GM21360 (cell line): ENCODE results near the gene POLR2M.

Experiments used
- ATAC-seq: cut with Tn5 transposase; IDR thresholded peaks from one replicate; pipeline ENCODE4 v1.9.1; 2021; ENCODE audit warnings: mild to moderate bottlenecking, moderate library complexity; ENCODE audit not compliant: unreplicated experiment

POLR2M gene

DNA sequence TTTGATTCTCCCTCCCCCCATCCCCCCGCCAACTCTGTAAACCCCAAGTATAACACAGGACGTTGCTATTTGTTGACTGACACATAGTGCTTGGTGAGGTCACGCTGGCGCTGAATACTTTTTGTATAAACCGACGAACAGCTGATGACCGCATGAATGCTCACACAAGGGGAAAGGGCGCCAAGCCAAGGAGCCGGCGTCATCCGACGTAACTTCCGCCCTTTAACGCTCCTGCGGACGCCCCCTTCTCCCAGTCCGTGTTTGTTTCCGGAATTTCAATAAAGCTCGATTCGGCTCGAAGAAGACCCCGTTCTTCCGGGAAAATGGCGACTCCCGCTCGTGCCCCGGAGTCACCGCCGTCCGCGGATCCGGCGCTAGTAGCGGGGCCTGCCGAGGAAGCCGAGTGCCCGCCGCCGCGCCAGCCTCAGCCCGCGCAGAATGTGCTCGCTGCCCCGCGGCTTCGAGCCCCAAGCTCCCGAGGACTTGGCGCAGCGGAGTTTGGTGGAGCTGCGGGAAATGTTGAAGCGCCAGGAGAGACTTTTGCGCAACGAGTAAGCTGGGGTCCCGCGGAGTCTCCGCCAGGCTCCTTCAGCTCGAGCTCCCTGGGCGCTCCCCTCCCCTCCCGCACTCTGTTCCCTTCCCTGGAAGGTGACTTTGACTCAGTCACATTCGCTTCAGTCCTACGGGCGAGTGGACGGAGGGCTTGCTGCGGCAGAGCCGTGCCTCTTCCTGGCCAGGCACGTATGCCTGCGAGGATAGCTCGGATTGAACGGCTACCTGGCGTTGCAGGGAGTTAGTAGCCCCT is at the start of gene POLR2M:
Gene POLR2M (plus strand): TSS at position 310 of the 805 bp plus-strand sequence. CDS start 129 bp downstream, at position 439.
- ATAC-seq = peak; percentile 95

DNA sequence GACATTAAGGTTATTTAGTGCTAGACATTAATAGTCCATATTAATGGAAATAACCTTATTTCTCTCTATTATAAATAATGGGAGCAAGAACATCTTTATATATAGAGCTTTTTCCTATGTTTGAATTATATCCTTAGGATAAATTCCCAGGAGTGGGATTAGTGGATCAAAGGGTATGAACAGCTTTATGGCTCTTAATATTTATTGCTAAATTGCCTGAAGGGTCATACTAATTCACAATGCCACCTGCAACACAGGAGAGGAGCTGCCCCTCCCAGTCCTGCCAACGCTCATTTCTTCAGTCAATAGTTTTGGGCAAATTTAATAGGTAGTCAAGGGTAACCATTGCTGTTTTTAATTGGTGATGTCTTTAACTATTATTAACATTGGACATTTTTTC is 48.9 kb upstream of the POLR2M start:
- ATAC-seq = no peak

DNA sequence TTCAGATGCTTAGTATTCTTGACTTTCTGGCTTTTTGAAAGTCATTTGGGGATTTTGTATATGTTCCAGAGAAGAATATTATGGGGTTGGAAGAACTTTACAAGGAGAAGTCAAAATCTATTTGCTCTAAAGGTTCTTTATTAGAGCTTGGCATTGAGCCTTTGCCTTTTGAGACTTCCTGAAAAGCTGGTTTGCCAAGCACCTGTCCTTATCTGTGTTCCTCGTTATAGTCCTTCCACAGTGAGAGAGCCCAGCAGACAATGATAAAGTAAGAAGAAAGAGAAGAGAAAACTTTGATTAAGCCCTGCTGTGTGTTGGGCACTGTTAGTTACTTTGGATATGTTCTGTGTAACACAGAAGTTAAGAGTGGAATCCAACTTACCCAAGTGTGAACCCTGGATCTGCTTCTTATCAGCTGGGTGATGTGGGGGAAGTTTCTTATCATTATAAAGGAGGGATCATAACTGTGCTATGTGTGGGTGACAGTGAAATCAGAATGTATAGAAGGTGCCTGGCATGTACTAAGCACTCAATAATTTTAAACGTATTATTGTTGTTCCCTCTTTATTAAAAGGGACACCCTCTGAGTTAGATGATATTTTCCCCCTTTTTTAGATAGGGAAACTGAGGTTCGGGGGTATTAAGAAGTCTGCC is 44.3 kb upstream of the POLR2M start:
- ATAC-seq = no peak

DNA sequence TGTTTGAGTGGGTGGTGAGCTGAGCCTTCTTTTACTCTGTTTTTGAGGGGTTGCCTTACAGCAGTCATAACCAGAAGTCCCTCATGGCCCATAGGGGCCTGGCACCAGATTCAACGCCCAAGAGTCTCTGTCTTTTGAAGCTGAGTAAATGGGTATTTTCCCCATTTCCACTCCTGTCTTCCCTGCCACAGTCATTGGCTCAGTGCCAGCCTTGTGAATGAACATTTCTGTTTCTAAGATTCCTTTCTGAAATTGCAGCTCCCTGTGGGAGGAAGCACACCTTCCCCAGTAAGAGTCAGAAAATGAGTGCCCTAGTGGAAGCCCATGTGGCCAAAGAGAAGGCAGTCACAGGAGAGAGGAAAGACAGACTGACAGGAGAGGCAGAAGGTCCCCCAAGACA is 43.7 kb upstream of the POLR2M start:
- ATAC-seq = no peak

DNA sequence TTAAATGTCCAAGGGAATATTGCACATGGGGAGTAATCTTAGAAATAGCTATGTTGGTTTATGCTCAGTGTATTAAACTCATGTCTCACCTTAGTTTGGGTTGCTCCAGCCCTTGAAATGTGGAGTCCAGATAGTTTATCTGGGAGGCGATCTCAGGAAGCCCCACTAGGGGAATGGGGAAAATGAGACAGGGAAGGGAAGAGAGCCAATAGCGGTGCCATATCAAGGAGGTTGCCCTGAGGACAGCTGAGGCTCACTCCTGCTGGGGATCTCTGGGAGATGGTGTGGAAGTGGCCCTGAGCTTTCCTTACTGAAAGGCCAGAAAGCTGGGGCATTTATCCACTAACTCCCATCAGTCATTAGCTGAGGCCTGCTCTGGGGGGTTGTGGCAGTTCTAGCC is 43.3 kb upstream of the POLR2M start:
- ATAC-seq = no peak

DNA sequence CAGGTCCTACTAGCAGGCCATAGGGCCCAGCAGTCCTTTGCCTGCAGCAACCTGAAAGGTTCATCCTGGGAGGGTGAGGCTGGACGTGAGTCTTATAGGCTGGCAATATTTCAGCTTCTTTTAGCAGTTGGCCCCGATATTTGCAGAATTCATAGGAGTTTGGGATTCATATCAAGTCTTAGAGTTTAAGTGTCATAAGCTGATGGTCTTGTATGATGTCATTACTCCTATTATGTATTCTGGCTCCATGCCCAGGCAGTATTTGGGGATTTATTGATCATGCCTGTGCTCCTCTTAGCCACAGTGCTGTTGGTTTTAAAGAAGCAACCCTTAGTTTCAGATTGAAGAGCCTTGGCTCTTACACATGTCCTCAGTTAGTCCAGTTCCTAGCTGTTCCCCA is 41.3 kb upstream of the POLR2M start:
- ATAC-seq = no peak

DNA sequence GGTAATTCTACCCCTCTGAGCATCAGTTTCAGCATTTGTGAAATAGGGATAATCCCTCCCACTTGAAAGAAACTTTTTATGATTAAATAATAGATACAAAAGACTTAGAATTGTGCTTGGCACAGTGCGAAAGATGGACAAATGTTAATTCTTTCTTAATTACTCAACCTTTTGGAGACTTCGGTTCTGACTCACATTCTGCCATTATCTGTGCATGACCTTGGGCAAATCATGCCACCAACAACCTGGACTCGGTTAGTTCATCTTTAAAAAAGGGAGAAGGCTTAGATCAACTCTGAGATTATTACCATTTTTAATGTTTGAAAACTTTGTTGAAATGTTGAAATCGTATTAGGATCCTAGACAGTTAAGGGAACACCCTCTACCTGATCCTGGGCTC is 40.6 kb upstream of the POLR2M start:
- ATAC-seq = no peak

DNA sequence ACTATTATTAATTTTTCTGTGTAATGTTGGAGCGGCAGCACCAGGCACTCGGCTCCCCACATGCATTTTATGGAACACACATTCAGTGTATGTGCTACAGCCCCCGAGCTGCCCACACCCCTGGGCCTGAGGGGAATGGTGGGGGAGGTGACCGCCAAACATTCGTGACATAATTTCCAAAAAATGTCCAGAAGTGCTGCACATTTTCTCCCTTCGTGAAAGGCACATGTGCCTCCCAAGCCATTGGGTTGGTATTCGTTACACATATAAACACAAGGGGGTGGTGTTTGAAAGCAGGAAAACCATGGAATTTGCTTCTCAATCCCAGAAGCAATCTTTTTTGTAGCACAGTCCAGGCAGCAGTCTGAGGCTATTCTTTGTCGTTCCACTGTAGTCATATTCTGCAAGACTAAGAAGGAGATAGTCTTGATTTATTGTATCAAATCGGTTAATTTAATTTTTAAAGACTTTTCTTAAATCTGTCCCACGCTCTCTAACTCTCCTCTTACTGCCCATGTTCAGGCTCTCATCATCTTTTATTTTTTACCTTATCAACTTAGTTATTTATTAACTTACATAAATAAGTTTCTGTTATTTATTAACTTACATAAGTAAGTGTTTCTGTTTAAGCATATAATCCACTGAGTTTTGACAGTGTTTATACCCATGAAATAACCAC is 39.2 kb upstream of the POLR2M start:
- no peak for ATAC-seq

DNA sequence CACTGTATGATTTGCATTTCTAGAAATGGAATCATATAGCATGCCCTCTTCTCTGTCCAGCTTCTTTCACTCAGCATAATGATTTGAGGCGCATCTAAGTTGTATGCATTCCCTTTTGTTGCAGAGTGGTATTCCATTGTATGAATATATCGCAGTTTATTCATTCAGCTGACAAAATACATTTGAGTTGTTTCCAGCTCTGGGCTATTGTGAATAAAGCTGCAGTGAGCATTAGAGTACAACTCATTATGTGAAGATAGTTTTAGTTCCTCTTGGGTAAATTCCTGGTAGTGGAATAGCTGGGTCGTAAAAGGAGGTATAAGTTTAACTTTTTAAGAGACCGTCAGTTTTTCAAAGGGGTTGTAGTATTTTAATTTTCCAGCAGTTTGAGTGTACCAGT is 38.5 kb upstream of the POLR2M start:
- ATAC-seq = no peak

DNA sequence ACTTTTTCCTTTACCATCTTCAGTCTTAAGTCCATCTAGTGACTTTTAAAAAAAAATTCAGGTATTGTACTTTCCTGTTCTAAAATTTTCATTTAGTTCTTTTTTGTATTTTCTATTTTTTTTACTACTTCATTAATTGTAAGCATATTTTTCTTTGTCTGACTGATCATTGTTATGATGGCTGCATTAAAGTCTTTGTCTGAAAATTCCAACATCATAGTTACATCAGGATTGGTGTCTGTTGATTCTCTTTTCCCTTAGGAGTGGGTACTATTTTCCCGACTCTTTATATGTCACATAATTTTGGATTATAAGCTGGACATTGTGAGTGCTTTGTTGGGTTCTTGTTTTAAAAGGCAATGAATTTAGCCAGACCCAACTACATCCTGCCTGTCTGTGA is 34.9 kb upstream of the POLR2M start:
- no peak for ATAC-seq

DNA sequence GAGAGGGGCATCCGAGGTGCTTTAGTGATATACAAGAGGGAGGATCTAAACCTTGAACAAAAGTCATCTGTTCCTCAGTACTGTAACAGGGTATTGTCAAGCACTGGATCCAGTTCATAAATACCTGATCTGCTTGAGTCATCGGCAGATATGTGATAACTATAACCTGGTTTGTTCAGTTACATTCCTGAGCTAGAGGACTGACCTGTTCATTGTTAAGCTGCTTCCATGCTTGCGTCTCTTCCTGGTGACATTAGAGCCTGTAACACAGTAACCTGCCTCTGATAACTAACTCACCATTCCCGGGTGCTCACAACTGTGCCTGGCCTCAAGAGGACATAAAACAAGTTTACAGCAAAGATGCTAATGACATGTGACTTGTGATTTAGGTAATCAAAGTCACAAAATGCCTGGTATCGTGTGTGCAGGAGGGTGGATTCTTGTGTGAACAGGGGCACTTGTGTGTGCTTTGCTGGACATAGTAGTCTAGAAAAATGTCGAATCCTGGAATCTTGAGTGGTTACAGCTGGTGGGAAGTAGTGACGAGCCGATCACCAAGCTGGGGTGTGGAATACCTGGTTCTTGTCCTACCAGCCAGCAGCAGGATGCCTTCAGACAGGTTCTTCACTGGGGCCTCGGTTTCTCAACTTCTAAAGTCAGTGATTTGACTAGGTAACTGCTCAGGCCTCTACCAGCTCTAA is 30.9 kb upstream of the POLR2M start:
- ATAC-seq = no peak

DNA sequence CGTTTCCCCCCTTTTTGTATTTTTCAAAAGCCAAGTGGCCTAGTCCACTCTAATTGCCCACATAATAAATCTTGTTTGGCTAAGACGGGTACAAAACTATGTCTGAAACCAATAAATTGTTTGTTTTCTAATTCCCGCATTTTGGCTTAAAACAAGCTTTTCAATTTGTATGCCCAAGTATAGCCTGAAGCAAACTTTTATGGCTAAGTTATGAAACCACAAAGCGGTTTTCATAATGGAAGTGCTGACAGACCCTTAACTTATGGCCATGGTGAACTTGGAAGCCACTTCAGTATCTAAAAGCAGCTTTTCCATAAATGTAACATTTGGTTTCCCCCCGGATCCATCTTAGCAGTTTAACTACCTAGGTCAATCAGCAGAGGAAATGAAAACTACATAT is 29.9 kb upstream of the POLR2M start:
- no peak for ATAC-seq

DNA sequence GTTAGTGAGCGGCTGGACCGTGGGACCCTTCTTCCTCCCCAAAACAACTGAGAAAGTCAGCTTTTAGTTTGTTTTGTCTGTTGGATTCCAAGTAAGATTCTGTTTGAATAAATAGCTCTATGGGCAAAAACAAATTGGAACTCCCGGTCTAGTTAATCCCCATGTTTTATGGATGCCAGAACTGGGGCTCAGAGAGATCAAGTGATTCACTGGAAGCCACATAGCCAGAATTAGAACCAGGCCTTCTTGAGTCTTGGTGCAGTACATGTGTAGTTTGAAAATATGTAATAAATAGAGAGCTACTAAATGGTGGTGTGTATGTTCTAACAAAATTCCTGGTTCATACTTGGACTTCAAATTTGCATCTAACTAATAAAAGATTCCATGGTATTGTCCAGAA is 29.3 kb upstream of the POLR2M start:
- no peak for ATAC-seq

DNA sequence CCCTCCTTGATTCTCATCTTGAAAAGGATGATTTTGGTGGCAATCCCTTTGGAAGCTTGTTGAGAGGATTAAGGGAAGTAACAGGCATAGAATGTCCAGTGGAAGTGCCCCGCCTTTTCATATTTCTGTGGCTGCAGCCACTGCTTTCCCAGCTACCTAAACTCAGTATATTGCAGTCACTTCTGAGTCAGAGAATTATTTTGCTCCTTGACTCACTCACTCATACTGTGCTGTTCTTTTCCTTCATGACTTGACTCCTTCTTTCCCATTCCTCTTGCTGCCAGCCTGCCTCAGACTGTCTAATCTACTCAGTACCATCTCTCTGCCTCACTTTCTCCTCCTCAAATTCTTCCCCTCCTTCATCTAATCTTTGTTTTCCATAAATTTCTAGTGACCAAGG is 26.5 kb upstream of the POLR2M start:
- ATAC-seq = no peak

DNA sequence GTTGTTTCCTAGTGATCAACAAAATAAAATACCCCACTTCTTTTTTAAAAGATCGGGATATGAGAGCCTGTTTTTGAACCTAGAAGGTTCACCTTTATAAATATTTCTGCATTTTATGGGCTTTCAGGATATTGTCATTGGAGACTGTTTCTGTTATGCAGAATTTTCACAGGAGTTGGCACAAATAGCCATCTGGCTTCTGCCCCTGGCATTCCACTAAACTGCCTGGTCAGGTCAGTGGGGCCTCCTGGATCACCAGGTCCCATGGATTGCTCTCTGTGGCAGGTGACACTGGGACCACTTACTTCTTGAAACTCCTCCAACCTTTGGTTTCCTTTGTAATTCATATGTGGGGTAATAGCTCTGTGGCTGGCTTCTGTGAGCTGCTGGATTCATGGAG is 25.5 kb upstream of the POLR2M start:
- no peak for ATAC-seq

DNA sequence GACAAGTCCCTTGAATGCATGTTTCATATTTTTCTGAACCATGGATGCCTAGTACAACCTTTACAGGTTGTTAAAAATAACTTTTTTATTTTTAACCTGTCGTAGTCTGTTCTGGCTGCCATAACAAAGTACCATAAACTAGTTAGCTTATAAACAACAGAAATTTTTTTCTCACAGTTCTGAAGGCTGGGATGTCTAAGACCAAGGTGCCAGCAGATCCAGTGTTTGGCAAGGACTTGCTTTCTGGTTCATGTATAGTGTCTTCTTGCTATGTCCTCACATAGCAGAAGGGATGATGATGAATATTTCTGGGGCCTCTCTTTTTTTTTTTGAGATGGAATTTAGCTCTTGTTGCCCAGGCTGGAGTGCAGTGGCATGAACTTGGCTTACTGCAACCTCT is 23.0 kb upstream of the POLR2M start:
- no peak for ATAC-seq

DNA sequence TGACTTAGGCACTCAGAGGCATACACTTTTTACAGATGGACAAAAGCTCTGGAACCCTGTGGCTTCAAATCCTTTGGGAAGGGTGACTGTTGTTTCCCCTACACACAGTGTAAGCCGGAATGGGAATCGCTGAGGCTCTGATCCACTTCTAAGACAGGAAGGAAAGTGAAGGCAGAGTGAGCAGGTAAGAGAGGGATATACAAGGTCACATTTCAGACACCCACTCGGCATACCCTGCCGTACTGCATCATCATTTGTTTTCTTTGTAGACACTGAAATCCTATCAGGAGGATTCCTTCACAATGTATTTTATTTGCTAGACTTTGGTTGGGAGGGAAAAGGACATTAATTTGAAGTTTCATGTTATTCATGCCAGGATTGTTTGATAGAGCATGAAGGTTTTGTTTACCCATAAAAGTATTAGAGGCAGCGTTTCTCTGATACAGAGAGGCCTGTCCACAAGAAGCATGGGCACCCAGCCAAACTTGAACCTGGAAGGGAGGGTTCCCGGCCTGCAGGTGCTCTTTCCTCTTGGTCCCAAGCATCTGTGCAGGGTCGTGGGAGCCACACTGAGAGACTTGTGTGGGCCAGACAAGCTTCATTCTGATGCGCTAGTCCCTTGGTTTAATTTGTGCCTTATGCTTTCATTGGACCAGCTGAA is 21.9 kb upstream of the POLR2M start:
- ATAC-seq = no peak

DNA sequence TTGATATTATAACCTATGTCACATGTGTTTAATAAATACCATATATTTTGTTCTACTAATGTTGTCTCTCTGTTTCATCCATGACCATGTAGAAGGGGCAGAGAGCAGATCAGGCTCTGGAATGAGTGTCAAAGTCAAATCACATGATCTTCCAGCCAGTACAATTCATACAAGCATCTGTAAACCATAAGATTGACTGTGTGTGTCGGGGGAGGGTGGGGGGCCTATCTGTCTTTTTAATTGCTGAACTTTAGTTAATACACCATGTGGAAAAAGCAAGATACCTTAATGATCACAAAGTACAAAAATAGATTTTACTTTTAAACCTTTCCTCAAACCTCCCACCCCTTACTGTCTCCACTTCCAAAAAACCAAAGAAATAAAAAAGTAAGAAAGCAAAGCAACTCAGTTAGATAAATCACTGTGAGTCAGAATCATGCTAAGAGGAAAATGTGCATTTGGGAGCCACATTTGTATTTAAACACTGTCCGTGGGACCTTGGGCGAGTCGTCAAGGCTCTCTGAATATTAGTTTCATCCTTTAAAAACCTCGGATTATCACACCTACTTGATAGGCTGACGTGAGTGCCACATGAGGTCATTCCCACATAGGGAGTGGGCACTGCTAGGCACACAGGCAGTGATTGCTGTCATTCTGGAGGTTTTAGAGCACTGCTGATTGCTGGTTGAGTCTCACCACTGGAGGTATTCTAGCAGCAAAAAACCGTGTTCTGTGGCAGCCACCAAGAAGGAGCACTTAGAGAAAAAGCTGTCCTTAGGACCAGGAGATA is 21.0 kb upstream of the POLR2M start:
- no peak for ATAC-seq

DNA sequence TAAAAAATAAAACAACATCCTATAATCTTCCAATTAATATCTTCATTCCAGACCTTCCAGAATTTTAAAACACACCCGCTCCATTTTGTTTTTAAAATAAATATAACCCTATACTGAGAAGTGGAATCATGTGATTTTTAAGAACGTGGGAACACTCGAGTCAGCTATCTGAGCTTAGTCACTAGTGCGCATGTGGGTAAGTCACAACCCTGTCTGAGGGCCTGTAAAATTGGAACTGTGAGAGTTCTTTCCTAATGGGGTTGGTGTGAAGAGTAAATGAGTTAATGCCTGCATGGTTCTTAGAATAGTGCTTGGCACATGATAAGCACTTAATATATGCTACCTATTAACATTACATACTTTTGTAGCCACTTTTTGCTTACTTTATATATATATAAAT is 19.9 kb upstream of the POLR2M start:
- no peak for ATAC-seq

DNA sequence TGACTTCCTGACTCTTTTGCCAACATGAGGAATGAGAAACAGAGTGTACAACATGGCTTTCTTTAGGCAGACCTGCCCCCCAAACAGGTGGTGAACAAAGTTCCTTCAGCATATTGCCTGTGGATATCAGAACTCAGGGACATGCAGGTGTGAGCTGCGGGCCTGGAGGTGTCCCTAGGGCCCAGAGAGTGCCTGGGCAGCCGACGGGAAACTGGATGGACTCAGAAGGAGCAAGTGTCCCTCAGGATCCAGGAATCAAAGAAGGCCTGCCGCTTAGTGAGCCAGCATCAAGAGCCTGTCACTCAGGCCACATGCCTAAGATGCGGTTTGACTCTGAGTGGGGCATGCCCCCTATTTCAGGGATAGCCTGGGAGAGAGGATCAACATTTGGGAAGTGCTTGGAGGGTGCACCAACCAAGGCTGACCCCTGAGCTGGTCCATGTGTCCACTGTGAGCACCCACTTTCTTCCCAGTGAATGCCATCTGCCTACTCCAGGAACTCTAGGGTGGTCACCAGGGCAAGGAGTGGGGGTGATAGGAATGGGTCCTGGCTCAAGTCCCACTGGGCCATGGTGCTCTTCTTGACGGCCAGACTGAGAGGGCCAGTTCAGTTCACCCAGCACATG is 16.1 kb upstream of the POLR2M start:
- ATAC-seq = no peak
